ENCODE results near the gene OSBPL2.

DNA sequence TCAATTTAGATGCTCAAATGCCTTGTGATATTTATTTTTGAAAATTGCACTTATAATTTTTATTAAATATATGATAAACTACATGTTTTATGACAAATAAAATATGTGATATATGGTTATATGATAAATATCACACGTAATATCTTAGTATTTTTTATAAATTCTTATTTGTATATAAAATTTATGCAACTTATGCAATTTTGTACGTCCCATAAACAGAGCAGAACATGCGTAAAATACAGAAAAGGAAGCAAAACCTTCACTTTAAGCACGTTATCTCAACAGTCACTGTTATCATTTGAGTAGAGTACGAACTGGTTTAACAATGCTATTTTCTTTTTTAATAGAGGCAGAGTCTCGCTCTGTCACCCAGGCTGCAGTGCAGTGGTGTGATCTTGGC is 48.8 kb downstream of the OSBPL2 start:
- no peak for TF ChIP-seq EZH2 (IDR thresholded peaks at IDR 0.05; ENCODE audit: insufficient read depth, poor library complexity, severe bottlenecking)
- no peak for TF ChIP-seq EZH2phosphoT487 (IDR thresholded peaks at IDR 0.05; ENCODE audit: insufficient read depth, low read depth)
